Measurements from ENCODE around the gene LRCH3.

The LRCH3 gene

GRCh38 chr3:197833930-197834715, 43.1 kb downstream of the LRCH3 start:
- DNase-seq (ENCODE audit: low read depth in 1 of 2, low spot score in 1 of 2) = no peak

GRCh38 chr3:197835509-197835908, 44.5 kb downstream of the LRCH3 start:
- DNase-seq (ENCODE audit: low read depth in 1 of 2, low spot score in 1 of 2) = no peak

- DNase-seq (ENCODE audit: low read depth in 1 of 2, low spot score in 1 of 2) = no peak
These were observed 45.2 kb downstream of the LRCH3 start for GRCh38 chr3:197836244-197836643.

GRCh38 chr3:197837282-197837681, 46.2 kb downstream of the LRCH3 start:
- DNase-seq (ENCODE audit: low read depth in 1 of 2, low spot score in 1 of 2) = no peak

GRCh38 chr3:197841789-197842188, 50.7 kb downstream of the LRCH3 start:
- DNase-seq (ENCODE audit: low read depth in 1 of 2, low spot score in 1 of 2) = no peak

GRCh38 chr3:197846491-197846890, 55.4 kb downstream of the LRCH3 start:
- no peak for DNase-seq (ENCODE audit: low read depth in 1 of 2, low spot score in 1 of 2)

- peak in 1 of 2 donors; percentile 21 for DNase-seq (ENCODE audit: low read depth in 1 of 2, low spot score in 1 of 2)
These were observed 56.9 kb downstream of the LRCH3 start for GRCh38 chr3:197847866-197848401.

GRCh38 chr3:197854596-197855343, 63.7 kb downstream of the LRCH3 start:
- DNase-seq (ENCODE audit: low read depth in 1 of 2, low spot score in 1 of 2) = no peak

GRCh38 chr3:197855571-197855970, 64.5 kb downstream of the LRCH3 start:
- no peak for DNase-seq (ENCODE audit: low read depth in 1 of 2, low spot score in 1 of 2)

GRCh38 chr3:197856199-197856816, 65.3 kb downstream of the LRCH3 start:
- DNase-seq (ENCODE audit: low read depth in 1 of 2, low spot score in 1 of 2) = no peak

GRCh38 chr3:197858133-197858532, 67.1 kb downstream of the LRCH3 start:
- DNase-seq (ENCODE audit: low read depth in 1 of 2, low spot score in 1 of 2) = no peak

- no peak for DNase-seq (ENCODE audit: low read depth in 1 of 2, low spot score in 1 of 2)
These were observed 67.5 kb downstream of the LRCH3 start for GRCh38 chr3:197858598-197858997.

- DNase-seq (ENCODE audit: low read depth in 1 of 2, low spot score in 1 of 2) = no peak
These were observed 75.0 kb downstream of the LRCH3 start for GRCh38 chr3:197866035-197866434.

- DNase-seq (ENCODE audit: low read depth in 1 of 2, low spot score in 1 of 2) = no peak
These were observed 82.3 kb downstream of the LRCH3 start for GRCh38 chr3:197873329-197873728.

- no peak for DNase-seq (ENCODE audit: low read depth in 1 of 2, low spot score in 1 of 2)
These were observed 83.0 kb downstream of the LRCH3 start for GRCh38 chr3:197874064-197874463.

GRCh38 chr3:197874653-197875052, 83.6 kb downstream of the LRCH3 start:
- no peak for DNase-seq (ENCODE audit: low read depth in 1 of 2, low spot score in 1 of 2)

- DNase-seq (ENCODE audit: low read depth in 1 of 2, low spot score in 1 of 2) = no peak
These were observed 86.8 kb downstream of the LRCH3 start for GRCh38 chr3:197877902-197878301.

- DNase-seq (ENCODE audit: low read depth in 1 of 2, low spot score in 1 of 2) = peak; percentile 14 to 28
These were observed 87.4 kb downstream of the LRCH3 start for GRCh38 chr3:197878427-197878826.

GRCh38 chr3:197880491-197881269, 89.6 kb downstream of the LRCH3 start:
- DNase-seq (ENCODE audit: low read depth in 1 of 2, low spot score in 1 of 2) = no peak

- DNase-seq (ENCODE audit: low read depth in 1 of 2, low spot score in 1 of 2) = no peak
These were observed 90.4 kb downstream of the LRCH3 start for GRCh38 chr3:197881270-197881969.

All from activated CD4-positive, alpha-beta T cell treated with anti-CD3 and anti-CD28 coated beads, Interleukin-2, amount 50 U/mL, for 24 hours (primary cell).